Stimulated activated CD8-positive, alpha-beta memory T cell treated with anti-CD3 and anti-CD28 coated beads, Interleukin-4, amount 100 ng/mL, for 4 hours (primary cell): Measurements from ENCODE around the gene SOX15.
"Not testable (repeated sequence)": the region's sequence is repeated elsewhere in the genome, so short reads cannot be mapped to it uniquely, and the experiment has no call there.

ENCODE experiments used
- DNase-seq, 2 donors: peaks; one replicate each; pipeline ENCODE4 v3.0.0-alpha.2; 2020; ENCODE audit warnings: low read depth in 2 of 2, low spot score in 1 of 2

SOX15 gene

DNA sequence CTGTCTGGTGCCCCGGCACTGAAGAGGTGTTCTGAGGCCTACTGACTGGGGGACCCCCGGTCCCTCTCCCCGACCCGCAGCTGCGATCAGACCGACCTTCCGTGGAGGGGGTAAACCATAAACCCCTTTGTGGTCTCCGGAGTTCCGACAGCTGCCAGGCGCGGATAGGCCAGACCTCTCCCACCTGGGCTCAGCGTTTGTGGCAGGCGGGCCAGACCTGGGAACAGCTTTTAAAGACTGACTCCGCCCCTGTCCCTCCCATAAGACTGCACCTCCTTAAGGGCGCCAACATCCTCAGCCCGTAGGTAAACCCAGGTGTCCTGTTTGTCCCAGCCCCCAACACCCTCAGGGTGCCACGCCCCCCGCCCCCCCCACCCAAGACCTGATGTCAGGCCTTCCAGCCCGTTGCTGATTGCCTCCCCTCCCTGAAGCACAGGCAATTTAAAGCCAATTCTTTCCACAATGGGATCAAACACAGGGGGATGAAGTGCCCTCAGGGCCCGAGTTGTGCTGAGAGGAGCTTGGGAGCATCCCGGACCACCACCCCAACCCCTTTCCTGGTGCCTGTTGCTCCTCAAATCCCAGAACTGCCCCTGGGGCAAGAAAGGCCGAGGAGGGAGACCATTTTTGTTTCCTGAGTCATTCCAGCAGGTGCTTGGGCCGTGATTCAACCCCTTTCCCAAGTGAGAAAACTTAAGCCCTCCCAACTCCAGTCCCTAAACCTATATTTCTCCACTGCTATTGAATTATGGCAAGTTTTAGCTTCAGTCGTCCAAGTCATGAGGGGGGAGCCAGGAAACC, at the start of gene SOX15:
TSS of gene SOX15 (minus strand) at position 204 of the 801 bp plus-strand sequence. CDS start 418 bp downstream, outside the sequence.
- no peak for DNase-seq

DNA sequence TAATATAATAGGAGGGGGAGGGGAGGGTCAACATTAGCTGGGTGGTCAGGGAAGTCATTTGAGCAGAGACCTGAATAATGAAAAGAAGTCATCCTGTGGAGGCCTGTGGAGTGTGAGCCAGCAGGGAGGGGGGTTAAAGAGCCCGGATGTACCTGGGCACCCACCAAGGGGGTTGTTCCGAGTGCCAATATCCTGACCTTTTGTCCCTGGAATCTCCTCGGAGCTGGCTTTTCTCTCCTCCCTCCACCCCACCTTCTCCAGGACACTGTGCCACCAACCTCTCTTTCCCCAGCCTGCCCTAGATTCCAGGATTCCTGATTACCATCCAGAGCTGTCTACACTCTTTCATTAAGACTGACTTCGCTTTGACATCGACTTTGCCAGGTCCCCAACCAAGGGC, 46.3 kb upstream of the SOX15 start:
- no peak for DNase-seq

DNA sequence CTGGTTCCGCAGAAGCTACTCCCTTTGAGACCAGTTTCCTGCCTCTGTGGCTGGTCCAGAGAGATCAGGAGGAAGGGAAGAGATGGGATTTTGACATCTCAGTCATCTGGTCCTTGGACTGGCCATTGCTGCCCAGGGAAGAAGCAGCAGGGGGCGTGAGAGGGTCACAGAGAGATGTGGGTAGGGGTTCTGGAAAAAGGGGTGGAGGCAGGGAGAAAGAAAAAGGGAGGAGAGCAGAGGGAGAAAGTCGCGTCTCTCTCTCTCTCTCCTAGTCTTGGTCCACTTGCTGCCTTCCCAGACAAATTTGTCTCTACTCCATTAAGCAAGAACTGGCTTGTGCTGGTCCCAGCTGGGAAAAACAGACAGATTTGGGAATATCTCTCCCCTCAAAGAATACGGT, 44.5 kb upstream of the SOX15 start:
- DNase-seq = no peak

DNA sequence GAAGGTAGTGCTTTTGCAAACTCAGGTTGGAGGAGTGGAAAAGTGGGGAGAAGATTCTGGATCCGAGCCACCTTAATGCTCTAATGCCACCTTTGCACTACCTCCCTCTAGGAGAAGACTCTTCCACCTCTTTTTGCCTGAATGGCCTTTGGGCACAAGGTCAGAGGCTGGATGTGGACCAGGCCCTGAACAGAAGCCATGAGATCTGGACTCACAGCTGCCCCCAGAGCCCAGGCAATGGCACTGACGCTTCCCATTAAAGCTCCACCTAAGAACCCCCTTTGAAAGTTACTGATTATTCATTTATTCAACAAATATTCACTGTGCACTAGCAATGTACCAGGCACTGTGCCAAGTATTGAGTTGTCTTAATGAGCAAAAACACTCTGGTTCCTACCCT, 43.2 kb upstream of the SOX15 start:
- no peak for DNase-seq

DNA sequence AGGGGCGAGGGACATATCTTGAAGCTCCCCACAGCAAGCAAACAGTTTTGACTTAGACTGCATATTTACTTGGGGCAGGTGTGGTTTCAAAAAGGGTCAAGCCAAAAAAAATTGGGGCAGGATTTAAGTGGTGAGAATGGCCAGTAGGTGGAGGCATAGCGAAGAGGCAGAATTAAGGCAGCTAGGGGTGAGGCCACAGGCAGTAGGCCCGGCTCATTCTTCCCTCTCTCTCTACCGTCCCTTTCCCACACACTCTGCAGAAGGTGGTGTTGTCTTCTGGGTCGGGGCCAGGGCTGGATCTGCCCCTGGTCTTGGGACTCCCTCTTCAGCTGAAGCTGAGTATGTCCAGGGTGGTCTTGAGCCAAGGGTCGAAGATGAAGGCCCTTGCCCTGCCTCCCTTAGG, 42.6 kb upstream of the SOX15 start:
- DNase-seq = no peak

DNA sequence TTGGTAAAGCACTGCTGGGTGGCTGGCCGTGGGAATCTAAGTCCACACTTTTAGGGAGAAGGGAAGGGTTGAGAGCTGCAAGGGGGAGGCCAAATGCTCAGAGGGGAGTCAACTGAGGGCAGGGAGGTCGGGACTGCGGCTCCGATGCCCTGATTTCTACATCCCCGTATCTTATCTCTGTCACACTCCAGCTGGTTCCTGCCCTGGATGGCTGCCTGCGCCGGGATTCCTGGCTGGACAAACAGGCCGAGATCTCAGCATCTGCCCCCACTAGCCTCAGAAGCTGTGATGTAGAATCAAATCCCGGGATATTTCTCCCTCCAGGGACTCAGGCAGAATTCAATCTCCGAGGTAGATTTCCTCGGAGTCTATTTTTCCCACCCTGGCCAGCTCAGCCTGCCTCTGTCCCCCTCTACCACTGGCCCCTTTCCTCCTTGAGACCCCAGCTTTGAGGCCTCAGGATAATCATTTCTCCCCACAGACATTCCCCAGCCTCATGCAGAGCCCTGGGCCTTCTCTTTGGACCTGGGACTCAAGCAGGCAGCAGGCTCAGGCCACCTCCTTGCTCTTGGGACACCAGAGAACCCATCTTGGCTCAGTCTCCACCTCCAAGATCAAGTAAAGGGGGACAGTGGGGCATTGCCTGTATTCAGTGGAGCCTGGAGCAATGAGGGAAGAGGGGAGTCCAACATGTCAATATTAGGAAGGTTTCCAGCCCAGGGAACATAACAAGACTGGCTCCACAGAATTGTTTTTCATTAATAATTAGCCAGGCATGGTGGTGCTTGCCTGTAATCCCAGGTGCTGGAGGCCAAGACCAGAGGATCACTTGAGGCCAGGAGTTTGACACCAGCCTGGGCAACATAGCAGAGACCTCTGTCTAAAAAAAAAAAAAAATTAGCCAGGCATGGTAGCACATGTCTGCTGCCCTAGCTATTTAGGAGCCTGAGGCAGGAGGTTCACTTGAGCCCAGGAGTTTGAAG, 41.8 kb upstream of the SOX15 start:
- DNase-seq = no peak

DNA sequence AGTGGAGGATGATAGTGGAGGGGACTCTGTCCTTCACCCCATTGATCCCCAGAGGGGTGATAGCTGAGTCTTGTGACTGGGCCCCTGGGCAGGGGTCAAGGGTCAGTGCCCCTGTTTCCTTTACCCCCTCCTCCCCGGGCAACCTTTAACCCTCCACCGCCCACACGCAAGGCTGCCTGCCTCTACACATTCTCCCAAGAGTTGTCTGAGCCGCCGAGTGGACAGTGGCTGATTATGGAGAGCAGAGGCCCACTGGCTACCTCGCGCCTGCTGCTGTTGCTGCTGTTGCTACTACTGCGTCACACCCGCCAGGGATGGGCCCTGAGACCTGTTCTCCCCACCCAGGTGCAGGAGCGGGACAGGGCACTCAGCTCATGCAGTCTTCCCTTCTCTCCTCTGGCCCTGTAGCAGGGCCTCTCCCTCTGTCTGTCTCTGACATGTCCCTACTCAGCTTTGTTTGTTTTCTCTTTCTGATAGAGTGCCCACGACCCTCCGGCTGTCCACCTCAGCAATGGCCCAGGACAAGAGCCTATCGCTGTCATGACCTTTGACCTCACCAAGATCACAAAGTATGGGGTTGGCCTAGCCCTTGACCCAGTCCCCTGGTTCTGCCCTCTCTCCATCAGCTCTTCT, 40.2 kb upstream of the SOX15 start, which contains the start of gene SHBG:
TSS of gene SHBG (plus strand) at position 197 of the 633 bp plus-strand sequence. CDS start at position 235, 38 bp downstream.
- DNase-seq = no peak

DNA sequence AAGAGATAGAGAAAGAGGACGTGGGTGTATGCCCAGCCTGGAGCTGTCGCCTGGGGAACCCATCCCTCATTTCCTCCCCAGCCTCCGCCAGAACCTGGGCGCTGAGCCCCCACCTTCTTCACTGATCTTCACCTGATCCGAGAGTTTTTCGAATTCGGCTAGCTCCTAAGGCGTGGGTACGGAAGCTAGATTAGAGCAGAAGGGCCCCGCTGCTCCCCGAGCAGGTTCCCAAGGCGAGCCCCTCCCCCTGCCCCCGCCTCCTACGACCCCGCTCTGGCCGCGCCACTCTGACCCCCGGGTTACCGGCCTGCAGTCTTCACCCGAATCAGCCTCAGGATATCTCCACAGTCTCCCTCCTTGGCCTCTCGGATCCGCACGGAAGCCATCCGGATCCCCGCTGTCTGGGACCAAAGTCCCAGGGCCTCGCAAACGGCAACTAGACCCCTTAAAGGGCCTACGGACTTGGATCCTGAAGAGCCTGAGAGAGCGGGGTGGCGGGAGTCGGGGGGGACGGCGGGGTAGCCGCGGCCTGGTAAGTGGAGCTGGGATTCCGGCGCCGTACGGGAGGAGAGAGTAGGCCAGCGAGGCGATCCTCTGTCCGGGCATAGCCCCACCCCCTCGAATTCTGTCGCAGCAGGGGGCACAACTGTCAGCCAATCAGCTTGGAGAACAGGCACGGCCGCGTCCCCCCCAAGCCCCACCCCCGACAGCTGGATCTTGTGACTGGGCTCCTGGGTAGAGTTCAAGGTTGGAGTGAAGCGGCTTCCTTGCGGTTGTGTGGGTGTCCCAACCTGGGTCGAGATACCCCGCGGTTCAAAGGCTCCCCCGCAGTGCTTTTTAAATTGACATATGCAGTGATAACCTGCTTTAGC, 37.6 kb upstream of the SOX15 start, which contains the start of gene SAT2:
TSS of gene SAT2 (minus strand) at position 572 of the 872 bp plus-strand sequence. CDS start at position 386, 186 bp downstream.
- peak; percentile 64 to 86 for DNase-seq

DNA sequence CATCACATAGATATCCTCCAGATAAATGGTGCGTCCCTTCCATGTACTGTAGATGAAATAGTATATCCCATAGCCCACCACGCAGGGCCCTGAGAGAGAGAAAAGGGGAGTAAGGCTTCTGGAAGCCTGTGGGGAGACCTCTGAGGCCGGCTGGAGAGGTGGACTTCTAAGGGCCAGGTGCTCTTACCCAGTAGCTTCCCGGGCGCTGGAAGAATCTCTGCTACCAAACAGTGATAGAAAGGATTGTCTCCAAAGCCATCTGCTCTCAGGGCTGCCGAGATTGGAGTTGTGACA, 37.0 kb upstream of the SOX15 start:
- DNase-seq = no peak

DNA sequence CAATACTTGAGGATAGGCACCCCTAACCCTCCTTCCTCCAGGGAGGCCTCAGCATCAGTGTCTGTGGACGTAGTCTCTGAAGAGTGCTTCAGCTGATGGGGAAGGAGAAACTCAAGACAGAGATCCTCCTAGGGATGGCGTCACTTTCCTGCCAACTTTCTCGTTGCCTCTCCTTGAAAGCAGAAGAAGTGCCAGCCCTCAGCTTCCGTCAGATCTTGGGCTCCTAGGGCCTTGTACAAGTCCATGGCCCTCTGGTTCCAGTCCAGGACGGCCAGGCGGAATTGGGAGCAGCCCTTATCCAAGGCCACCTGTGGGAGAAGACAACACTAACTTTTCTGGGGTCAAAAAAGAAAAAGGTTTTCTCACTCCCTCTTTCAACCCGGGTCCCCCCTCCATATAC, 36.4 kb upstream of the SOX15 start:
- DNase-seq = no peak

DNA sequence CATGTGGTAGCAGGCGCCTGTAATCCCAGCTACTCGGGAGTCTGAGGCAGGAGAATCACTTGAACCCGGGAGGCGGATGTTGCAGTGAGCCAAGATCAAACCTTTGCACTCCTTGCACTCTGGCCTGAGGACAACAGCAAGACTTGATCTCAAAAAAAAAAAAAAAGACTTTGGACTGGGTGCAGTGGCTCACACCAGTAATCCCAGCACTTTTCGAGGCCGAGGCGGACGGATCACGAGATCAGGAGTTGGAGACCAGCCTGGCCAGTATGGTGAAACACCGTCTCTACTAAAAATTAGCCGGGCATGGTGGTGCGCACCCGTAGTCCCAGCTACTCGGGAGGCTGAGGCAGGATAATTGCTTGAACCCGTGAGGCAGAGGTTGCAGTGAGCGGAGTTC, 35.9 kb upstream of the SOX15 start:
- not testable (repeated sequence) for DNase-seq

DNA sequence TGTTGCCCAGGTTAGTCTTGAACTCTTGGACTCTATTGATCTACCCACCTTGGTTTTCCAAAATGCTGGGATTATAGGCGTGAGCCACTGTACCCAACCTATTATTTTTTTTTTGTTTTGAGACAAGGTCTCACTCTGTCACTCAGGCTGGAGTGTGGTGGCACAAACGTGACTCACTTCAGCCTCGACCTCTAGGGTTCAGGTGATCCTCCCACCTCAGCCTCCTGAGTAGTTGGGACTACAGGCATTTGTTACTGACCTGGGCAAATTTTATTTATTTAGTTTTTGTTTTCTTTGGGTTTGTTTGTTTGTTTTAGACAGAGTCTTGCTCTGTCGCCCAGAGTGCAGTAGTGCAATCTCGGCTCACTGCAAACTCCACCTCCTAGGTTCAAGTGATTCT, 33.8 kb upstream of the SOX15 start:
- no peak for DNase-seq

DNA sequence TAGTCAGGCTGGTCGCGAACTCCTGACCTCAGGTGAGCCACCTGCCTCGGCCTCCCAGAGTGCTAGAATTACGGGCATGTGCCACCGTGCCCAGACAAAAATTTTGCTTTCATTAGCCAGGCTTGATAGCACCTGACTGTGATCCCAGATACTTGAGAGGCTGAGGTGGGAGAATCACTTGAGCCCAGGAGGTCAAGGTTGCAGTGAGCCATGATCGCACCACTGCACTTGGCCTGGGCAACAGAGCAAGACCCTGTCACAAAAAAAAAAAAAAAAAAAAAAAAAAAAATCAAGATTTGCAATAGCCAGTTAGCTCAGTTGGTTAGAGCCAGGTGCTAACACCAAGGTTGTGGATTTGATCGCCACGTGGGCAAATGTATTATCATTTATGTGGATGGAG, 30.9 kb upstream of the SOX15 start:
- DNase-seq = no peak

DNA sequence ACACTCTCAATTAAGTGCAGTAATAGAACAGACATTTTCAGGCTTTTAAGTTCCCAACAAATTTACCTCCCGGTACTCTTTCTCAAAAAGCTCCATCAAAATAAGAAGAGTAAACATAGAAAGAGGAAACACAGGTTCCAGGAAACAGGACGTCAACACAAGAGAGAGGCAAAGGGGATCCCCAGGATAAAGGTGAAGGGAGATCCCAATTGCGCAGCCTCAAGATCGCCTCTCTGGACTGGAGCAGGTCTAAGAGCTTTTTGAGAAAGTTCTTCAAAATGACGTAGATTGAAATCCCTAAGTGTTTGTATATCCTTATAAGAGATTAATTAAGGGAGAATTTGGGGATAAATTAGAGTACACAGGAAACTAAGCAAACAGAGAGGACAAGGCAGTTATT, 28.7 kb upstream of the SOX15 start:
- DNase-seq = no peak

DNA sequence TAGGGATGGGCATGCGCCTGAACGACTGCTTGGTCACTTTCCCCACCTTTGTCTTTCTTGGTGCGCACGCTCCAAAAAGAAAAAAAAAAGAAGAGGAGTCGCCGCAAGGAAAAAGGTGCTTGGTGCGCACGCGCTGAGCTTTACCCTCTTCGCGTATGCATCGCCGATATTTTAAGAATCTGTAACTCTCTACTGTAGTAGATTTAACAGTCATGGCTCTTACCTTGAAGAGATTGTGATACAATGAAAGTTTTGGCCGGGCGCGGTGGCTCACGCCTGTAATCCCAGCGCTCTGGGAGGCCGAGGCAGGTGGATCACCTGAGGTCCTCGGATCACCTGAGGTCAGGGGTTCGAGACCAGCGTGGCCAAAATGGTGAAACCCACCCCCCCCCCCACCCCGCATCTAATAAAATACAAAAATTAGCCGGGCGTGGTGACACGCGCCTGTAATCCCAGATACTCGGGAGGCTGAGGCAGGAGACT, 25.4 kb upstream of the SOX15 start:
- no peak for DNase-seq

DNA sequence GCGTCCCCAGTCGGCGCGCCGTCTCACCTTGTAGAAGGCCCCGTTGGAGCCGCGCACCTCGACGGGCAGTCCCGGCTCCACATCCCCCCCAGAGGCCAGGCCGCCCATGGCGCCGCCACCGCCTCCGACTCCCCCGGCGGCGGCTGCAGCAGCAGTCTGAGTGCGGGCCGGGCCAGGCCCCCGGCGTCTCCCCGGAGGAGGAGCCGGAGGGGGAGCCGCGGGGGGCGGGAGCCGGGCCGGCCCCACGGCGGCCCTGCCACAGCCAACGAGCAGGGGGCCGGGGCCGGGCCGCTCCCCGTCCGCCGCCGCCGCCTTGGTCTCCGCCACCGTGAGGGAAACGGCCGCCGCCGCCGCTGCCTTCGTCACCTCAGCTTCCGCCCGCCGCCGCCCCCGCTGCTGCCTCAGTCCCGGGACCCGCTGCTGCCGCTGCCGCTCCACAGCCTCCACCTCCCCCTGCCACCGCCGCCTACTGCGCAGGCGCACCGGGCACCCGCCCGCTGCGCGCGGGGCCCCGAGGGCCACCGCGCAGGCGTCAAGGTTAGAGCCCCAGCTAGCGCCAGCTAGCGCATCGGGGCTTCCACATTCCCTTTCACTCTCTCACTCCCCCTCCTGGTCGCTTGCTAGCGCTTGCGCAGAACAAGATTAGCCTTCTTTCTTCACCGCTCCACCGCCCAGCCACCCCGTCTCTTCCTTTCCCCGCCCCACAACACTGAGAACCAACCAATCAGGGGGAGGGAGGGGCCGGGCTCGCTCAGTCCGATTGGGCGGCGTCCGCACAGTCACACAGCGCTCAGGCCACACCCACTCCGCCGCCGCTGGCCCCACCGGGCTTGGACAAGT, 24.8 kb upstream of the SOX15 start, which contains the start of gene FXR2:
TSS of gene FXR2 (minus strand) at position 473 of the 840 bp plus-strand sequence. CDS start at position 108, 365 bp downstream.
- DNase-seq = peak; percentile 92 to 98

DNA sequence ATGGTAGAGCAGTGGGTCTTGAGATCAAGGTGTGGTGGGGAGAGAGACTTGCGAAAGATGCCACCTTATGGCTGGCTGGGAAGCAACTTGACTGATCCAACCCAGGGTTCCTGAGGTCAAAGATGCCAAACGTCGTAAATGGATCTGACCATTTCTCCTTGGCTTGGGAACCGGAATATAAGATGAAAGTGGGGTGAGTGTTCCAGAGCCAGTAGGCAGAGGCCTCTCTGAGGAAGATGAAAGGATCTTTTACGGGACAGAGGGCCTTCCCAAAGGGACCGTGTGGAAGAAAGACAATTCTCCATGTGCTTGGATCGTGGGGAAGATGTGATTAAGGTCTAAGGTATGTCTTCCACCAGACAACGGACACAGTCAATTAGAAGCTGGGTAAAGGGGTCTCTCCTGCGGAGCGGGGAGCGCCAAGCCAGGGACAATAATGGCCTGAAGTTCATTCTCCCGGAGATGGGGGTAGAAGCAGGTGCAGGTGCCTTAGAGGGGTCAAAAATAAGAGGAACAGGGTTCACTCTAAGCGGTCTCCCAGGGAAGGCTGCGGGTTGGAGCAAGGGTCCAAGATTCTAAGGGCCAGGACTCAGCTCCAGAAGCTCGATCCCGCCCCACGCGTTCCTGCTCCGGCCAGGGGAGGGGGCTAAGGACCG, 24.0 kb upstream of the SOX15 start:
- DNase-seq = no peak

DNA sequence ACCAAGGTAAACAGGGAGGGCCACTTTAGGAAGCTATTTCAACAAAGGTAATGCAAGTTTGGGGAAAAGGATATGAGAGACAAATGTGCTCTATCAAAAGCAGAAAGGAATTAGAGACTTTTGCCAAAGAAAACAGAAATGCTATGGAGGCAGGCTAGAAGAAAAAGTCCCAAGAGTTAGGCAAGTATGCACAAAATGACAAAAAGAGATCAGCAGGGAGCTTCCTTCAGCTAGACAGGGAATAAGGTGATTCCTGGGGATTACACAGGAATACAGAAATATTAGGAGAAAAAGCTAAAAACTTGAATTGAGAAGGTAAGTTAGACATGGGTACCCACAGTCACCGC, 22.4 kb upstream of the SOX15 start:
- DNase-seq = no peak
